ENCODE results near the gene UTS2. TPM values are rescaled to one million over a fixed set of nuclear protein-coding genes. Genes with fewer than 3 reads are reported as not detected.

Gene UTS2
- total RNA-seq, 1 donor from 2014 or later = not detected

DNA sequence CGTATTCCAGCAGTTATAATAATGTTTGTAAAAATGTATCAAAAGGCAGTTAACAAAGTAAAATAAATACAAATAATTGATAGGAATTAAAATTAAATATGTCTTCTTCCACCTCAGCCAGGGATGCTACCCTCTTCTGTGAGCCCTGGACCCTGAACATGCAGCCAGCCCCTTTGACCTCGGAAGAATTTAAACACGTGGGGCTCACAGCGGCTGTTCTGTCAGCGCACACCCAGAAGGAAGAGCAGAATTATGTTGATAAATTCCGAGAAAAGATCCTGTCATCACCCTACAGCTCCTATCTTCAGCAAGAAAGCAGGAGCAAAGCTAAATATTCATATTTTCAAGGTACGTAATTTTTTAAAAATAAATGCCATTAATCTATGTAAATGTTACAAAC, 26.5 kb downstream of the UTS2 start:
- H3K36me3 Mint-ChIP-seq (ENCODE audit: unreplicated experiment) = peaks cover 12% of the 10 kb centered on the region
- no peak overlapping the region for H3K4me3 Mint-ChIP-seq (ENCODE audit: unreplicated experiment)
- H3K27ac Mint-ChIP-seq (ENCODE audit: unreplicated experiment) = no peak overlapping the region
- H3K4me1 Mint-ChIP-seq (ENCODE audit: unreplicated experiment) = no peaks in the 10 kb centered on the region
- no peaks in the 10 kb centered on the region for H3K27me3 Mint-ChIP-seq (ENCODE audit: unreplicated experiment)
- TF ChIP-seq, protein P1, sequence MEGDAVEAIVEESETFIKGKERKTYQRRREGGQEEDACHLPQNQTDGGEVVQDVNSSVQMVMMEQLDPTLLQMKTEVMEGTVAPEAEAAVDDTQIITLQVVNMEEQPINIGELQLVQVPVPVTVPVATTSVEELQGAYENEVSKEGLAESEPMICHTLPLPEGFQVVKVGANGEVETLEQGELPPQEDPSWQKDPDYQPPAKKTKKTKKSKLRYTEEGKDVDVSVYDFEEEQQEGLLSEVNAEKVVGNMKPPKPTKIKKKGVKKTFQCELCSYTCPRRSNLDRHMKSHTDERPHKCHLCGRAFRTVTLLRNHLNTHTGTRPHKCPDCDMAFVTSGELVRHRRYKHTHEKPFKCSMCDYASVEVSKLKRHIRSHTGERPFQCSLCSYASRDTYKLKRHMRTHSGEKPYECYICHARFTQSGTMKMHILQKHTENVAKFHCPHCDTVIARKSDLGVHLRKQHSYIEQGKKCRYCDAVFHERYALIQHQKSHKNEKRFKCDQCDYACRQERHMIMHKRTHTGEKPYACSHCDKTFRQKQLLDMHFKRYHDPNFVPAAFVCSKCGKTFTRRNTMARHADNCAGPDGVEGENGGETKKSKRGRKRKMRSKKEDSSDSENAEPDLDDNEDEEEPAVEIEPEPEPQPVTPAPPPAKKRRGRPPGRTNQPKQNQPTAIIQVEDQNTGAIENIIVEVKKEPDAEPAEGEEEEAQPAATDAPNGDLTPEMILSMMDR (IDR thresholded peaks at IDR 0.05) = no peak
- H3K9me3 Mint-ChIP-seq (ENCODE audit: unreplicated experiment) = no peaks in the 10 kb centered on the region
- no peak for DNase-seq (ENCODE audit: extremely low spot score, unreplicated experiment)

- DNase-seq (ENCODE audit: extremely low spot score, unreplicated experiment) = no peak
- TF ChIP-seq, protein P1 (IDR thresholded peaks at IDR 0.05) = no peak
- Mint-ChIP-seq H3K36me3 (ENCODE audit: unreplicated experiment) (peaks cover 23% of the 10 kb centered on the region), H3K27ac (ENCODE audit: unreplicated experiment) (no peak overlapping the region), H3K4me1 (ENCODE audit: unreplicated experiment) (no peaks in the 10 kb centered on the region), H3K4me3 (ENCODE audit: unreplicated experiment) (no peak overlapping the region), H3K27me3 (ENCODE audit: unreplicated experiment) (no peaks in the 10 kb centered on the region), H3K9me3 (ENCODE audit: unreplicated experiment) (no peaks in the 10 kb centered on the region)
These were observed 28.2 kb downstream of the UTS2 start for GRCh38 chr1:7824701-7825100.

- H3K4me3 Mint-ChIP-seq (ENCODE audit: unreplicated experiment) = no peak overlapping the region
- H3K4me1 Mint-ChIP-seq (ENCODE audit: unreplicated experiment) = no peaks in the 10 kb centered on the region
- no peak overlapping the region for H3K27ac Mint-ChIP-seq (ENCODE audit: unreplicated experiment)
- H3K36me3 Mint-ChIP-seq (ENCODE audit: unreplicated experiment) = peaks cover 15% of the 10 kb centered on the region
- no peak for DNase-seq (ENCODE audit: extremely low spot score, unreplicated experiment)
- H3K9me3 Mint-ChIP-seq (ENCODE audit: unreplicated experiment) = no peaks in the 10 kb centered on the region
- H3K27me3 Mint-ChIP-seq (ENCODE audit: unreplicated experiment) = no peaks in the 10 kb centered on the region
- TF ChIP-seq, protein P1 (IDR thresholded peaks at IDR 0.05) = no peak
These were observed 31.6 kb downstream of the UTS2 start for GRCh38 chr1:7821282-7821681.

DNA sequence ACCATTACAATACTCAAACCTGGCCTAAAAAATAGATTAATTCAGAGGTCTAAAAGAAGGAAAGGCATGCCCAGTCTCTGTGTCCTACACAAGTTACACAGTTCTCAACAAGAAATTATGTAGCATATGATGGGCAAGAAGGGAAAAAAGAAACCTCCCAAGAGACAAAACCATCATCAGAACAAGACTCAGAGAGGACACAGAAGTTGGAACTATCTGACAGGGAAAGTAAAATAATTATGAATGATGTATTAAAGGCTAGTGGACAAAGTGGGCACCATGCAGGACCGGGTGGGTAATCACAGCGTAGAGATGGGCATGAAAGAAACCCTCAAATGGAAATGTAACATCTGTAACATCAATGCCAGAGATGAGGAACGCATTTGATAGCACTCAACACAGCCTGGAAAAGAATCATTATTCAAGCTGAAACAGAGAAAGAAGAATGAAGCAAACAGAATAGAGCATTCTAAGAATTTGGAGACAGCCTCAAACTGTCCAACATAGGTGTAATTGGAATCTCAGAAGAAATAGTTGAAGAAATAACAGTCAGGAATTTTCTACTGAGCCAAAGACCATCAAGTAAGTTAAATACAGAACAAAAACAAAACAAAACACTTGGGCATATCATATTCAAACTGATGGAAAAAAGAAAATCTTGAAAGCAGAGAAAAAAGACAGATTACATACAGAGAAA, 39.0 kb downstream of the UTS2 start:
- Mint-ChIP-seq H3K27ac (ENCODE audit: unreplicated experiment) (no peak overlapping the region), H3K27me3 (ENCODE audit: unreplicated experiment) (no peaks in the 10 kb centered on the region), H3K4me3 (ENCODE audit: unreplicated experiment) (no peak overlapping the region), H3K9me3 (ENCODE audit: unreplicated experiment) (peaks cover 20% of the 10 kb centered on the region), H3K4me1 (ENCODE audit: unreplicated experiment) (peaks cover 4% of the 10 kb centered on the region), H3K36me3 (ENCODE audit: unreplicated experiment) (peaks cover 29% of the 10 kb centered on the region)
- TF ChIP-seq, protein P1 (IDR thresholded peaks at IDR 0.05) = no peak
- no peak for DNase-seq (ENCODE audit: extremely low spot score, unreplicated experiment)

GRCh38 chr1:7811476-7811875, 41.4 kb downstream of the UTS2 start:
- Mint-ChIP-seq H3K27ac (ENCODE audit: unreplicated experiment) (no peak overlapping the region), H3K4me1 (ENCODE audit: unreplicated experiment) (peaks cover 7% of the 10 kb centered on the region), H3K4me3 (ENCODE audit: unreplicated experiment) (no peak overlapping the region), H3K36me3 (ENCODE audit: unreplicated experiment) (peaks cover 29% of the 10 kb centered on the region), H3K9me3 (ENCODE audit: unreplicated experiment) (peaks cover 20% of the 10 kb centered on the region), H3K27me3 (ENCODE audit: unreplicated experiment) (no peaks in the 10 kb centered on the region)
- TF ChIP-seq, protein P1 (IDR thresholded peaks at IDR 0.05) = no peak
- DNase-seq (ENCODE audit: extremely low spot score, unreplicated experiment) = no peak
